ENCODE measurements around the gene CASP6.

- TF ChIP-seq, protein P1, sequence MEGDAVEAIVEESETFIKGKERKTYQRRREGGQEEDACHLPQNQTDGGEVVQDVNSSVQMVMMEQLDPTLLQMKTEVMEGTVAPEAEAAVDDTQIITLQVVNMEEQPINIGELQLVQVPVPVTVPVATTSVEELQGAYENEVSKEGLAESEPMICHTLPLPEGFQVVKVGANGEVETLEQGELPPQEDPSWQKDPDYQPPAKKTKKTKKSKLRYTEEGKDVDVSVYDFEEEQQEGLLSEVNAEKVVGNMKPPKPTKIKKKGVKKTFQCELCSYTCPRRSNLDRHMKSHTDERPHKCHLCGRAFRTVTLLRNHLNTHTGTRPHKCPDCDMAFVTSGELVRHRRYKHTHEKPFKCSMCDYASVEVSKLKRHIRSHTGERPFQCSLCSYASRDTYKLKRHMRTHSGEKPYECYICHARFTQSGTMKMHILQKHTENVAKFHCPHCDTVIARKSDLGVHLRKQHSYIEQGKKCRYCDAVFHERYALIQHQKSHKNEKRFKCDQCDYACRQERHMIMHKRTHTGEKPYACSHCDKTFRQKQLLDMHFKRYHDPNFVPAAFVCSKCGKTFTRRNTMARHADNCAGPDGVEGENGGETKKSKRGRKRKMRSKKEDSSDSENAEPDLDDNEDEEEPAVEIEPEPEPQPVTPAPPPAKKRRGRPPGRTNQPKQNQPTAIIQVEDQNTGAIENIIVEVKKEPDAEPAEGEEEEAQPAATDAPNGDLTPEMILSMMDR (conservative IDR thresholded peaks at IDR 0.05): no peak
- no peak for TF ChIP-seq ZFX (IDR thresholded peaks at IDR 0.05)
Measured at GRCh38 chr4:109738104-109738872, 35.0 kb upstream of the CASP6 start.

All from C4-2B (cell line).